Measurements from ENCODE around the gene NALCN. TPM values are rescaled to one million over a fixed set of nuclear protein-coding genes. Genes with fewer than 3 reads are reported as not detected.

Gene NALCN
- total RNA-seq, 2 donors from 2014 or later = 1.6 to 4.6 TPM

DNA sequence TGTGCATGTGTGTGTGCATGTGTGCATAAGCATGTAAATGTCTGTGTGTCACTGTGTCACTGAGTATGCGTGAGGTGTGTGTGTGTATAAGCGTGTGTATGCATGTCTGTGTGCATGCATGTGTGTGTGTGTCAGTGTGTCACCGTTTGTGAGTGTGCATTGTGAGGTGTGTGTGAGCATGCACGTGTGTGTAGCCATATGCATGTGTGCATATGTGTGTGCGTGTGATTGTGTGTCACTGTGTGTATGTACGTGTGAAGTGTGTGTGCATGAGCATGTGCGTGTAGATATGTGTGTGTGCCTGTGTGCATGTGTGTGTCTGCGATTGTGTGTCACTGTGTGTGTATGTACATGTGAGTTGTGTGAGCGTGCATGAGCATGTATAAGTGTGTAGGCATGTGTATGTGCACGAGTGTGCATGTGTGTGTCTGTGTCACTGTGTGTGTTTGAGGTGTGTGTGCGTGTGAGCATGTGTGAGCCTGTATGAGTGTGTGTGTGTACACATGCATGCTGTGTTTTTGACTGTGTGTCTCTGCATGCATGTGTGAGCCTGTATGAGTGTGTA, 144.5 kb downstream of the NALCN start:
- Histone ChIP-seq H3K4me3 (no peak overlapping the region), H3K36me3 (replicated peaks in 1 of 2; ENCODE audit: insufficient read depth in 1 of 2, low read depth in 2 of 2) (no peaks in the 10 kb centered on the region), H3K9me3 (no peaks in the 10 kb centered on the region), H3K27ac (no peak overlapping the region), H3K4me1 (no peaks in the 10 kb centered on the region), H3K27me3 (no peaks in the 10 kb centered on the region)
- 87% methylated on average over 11 of the region's 11 CpGs for WGBS, 2 donors
- TF ChIP-seq POLR2A (IDR thresholded peaks at IDR 0.05) = no peak
- TF ChIP-seq, protein P1, sequence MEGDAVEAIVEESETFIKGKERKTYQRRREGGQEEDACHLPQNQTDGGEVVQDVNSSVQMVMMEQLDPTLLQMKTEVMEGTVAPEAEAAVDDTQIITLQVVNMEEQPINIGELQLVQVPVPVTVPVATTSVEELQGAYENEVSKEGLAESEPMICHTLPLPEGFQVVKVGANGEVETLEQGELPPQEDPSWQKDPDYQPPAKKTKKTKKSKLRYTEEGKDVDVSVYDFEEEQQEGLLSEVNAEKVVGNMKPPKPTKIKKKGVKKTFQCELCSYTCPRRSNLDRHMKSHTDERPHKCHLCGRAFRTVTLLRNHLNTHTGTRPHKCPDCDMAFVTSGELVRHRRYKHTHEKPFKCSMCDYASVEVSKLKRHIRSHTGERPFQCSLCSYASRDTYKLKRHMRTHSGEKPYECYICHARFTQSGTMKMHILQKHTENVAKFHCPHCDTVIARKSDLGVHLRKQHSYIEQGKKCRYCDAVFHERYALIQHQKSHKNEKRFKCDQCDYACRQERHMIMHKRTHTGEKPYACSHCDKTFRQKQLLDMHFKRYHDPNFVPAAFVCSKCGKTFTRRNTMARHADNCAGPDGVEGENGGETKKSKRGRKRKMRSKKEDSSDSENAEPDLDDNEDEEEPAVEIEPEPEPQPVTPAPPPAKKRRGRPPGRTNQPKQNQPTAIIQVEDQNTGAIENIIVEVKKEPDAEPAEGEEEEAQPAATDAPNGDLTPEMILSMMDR (IDR thresholded peaks at IDR 0.05) = no peak
- ATAC-seq (no peak), DNase-seq (no peak)
- intact Hi-C loops (cut with DNase I) = no loop called here

DNA sequence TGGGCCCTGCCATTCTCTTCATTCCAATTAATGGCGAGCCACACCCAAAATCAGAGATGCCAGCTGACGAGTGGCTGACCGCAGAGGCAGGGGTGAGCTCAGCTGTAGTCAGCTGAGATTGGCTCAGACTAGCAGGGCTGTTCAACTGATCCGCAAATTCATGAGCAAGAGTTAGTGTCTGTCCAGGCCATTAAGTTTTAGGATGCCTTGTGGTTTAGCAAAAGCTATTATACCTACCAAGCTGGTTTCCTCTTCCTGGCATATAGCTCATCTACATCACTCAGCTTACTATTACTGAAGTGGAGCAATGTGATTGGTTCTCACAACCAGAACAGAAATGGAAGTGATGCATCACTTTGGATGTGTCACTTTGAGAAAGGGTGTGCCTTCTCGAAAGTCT, 148.7 kb downstream of the NALCN start:
- H3K27ac ChIP-seq = no peak overlapping the region
- 88 to 89% methylated on average over 5 of the region's 5 CpGs for WGBS, 2 donors
- DNase-seq = no peak

DNA sequence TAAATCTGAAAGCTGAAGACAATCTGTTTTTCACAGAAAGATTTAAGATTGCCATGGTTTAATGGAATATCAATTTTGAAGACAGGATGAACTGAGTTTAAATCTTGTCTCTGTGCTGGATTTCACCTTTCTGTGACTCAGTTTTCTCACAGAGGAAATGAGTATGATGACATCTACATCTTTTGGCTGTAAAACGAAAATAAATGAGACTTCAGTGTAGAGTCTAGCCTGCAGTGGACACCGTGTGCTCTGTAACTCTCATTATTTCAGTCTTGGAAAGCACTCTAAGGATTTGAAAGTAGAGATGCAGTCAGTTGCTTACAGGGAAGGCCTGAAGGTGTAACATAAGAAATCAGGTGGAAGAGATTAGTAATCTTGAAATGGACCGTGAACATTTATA, 150.4 kb downstream of the NALCN start:
- no peaks in the 10 kb centered on the region for H3K27me3 ChIP-seq
- H3K4me1 ChIP-seq = no peaks in the 10 kb centered on the region
- H3K27ac ChIP-seq = no peak overlapping the region
- ATAC-seq (no peak), DNase-seq (no peak)
- no peaks in the 10 kb centered on the region for H3K9me3 ChIP-seq
- no peaks in the 10 kb centered on the region for H3K36me3 ChIP-seq (replicated peaks in 1 of 2; ENCODE audit: insufficient read depth in 1 of 2, low read depth in 2 of 2)
- 75 to 76% methylated on average over 3 of the region's 3 CpGs for WGBS, 2 donors
- H3K4me3 ChIP-seq = no peak overlapping the region
- intact Hi-C loops (cut with DNase I) = no loop called here
- TF ChIP-seq, protein P1 (IDR thresholded peaks at IDR 0.05) = no peak
- TF ChIP-seq POLR2A (IDR thresholded peaks at IDR 0.05) = no peak

More for the DNA sequence above, 148.7 kb downstream of the NALCN start:
- Histone ChIP-seq H3K4me3 (no peak overlapping the region), H3K27me3 (no peaks in the 10 kb centered on the region), H3K4me1 (no peaks in the 10 kb centered on the region), H3K36me3 (replicated peaks in 1 of 2; ENCODE audit: insufficient read depth in 1 of 2, low read depth in 2 of 2) (no peaks in the 10 kb centered on the region), H3K9me3 (no peaks in the 10 kb centered on the region)
- intact Hi-C loops (cut with DNase I) = no loop called here
- no peak for ATAC-seq
- TF ChIP-seq, protein P1 (IDR thresholded peaks at IDR 0.05) = no peak
- TF ChIP-seq POLR2A (IDR thresholded peaks at IDR 0.05) = no peak

DNA sequence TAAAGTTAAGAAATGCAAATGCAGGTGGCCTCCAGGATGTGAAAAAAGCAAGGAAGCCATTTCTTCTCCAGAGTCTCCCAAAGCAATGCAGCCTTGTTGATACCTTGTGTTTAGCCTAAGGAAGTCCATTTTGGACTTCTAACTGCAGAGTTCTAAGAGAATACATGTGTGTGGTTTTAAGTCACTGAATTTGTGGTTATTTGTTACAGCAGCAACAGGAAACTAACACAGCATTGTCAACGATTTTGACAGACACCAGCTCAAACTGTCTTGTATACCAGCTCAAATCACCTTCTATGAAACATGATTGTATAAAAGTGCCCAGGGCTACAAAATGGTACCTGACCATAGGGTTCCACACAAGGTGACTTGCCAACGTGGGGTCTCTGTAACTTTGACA, 151.4 kb downstream of the NALCN start:
- Histone ChIP-seq H3K4me1 (no peaks in the 10 kb centered on the region), H3K36me3 (replicated peaks in 1 of 2; ENCODE audit: insufficient read depth in 1 of 2, low read depth in 2 of 2) (no peaks in the 10 kb centered on the region), H3K9me3 (no peaks in the 10 kb centered on the region), H3K4me3 (no peak overlapping the region), H3K27ac (no peak overlapping the region), H3K27me3 (no peaks in the 10 kb centered on the region)
- intact Hi-C loops (cut with DNase I) = no loop called here
- TF ChIP-seq, protein P1 (IDR thresholded peaks at IDR 0.05) = no peak
- no peak for TF ChIP-seq POLR2A (IDR thresholded peaks at IDR 0.05)
- 58% methylated on average over 2 of the region's 2 CpGs for WGBS, 2 donors
- ATAC-seq = no peak
- no peak for DNase-seq

DNA sequence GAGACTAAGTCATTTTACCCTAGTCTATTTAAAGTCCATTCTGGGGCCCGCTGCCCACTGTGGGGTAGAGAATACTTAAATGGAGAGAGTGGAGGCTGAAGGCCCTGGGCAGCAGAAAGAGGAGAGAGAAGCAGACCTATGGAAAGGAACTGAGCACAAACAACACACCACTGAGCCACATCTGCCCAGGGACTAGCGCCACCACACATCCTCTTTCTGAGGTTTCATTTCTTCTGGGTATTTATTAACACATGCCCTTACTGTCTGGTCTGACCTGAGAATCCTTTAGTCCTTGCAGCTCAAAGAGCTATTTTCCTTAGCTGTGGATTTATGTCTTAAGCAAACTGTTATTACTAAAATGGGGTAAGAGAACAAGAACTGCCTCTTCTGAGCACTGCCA, 154.0 kb downstream of the NALCN start:
- intact Hi-C loops (cut with DNase I) = no loop called here
- Histone ChIP-seq H3K27me3 (no peaks in the 10 kb centered on the region), H3K27ac (no peak overlapping the region), H3K9me3 (no peaks in the 10 kb centered on the region), H3K4me3 (no peak overlapping the region), H3K36me3 (replicated peaks in 1 of 2; ENCODE audit: insufficient read depth in 1 of 2, low read depth in 2 of 2) (no peaks in the 10 kb centered on the region), H3K4me1 (no peaks in the 10 kb centered on the region)
- ATAC-seq = no peak
- DNase-seq = no peak
- TF ChIP-seq POLR2A (IDR thresholded peaks at IDR 0.05) = no peak
- TF ChIP-seq, protein P1 (IDR thresholded peaks at IDR 0.05) = no peak
- 89 to 97% methylated on average over 2 of the region's 2 CpGs for WGBS, 2 donors

Measured in body of pancreas (tissue), 4 donors.